Measurements from ENCODE around the gene MYL12B. TPM values are rescaled to one million over a fixed set of nuclear protein-coding genes. Genes with fewer than 3 reads are reported as not detected.

Gene MYL12B
- total RNA-seq, 1 donor from 2014 or later, result 214 TPM

- H3K27me3 ChIP-seq, result no peaks in the 10 kb centered on the region
- peaks cover 5 to 24% of the 10 kb centered on the region in 2 donors for H3K36me3 ChIP-seq
- intact Hi-C loops (cut with DNase I), result no loop called here
- TF ChIP-seq POLR2AphosphoS5 (IDR thresholded peaks at IDR 0.05; ENCODE audit: insufficient read depth in 1 of 2, low read depth in 1 of 2) (no peak), POLR2A (IDR thresholded peaks at IDR 0.05) (no peak)
- no peaks in the 10 kb centered on the region for H3K9me3 ChIP-seq
- no peak for DNase-seq (ENCODE audit: extremely low spot score in 2 of 2)
- H3K27ac ChIP-seq, result peak overlapping the region; percentile 22
- no peak overlapping the region for H3K4me3 ChIP-seq
- H3K4me1 ChIP-seq, result peaks cover 43% of the 10 kb centered on the region
Measured at GRCh38 chr18:3250237-3251107, 11.5 kb upstream of the MYL12B start.

- Histone ChIP-seq H3K27ac (no peak overlapping the region), H3K4me3 (no peak overlapping the region), H3K36me3 (peaks cover 5 to 33% of the 10 kb centered on the region in 2 donors), H3K27me3 (no peaks in the 10 kb centered on the region), H3K9me3 (no peaks in the 10 kb centered on the region), H3K4me1 (peaks cover 34% of the 10 kb centered on the region)
- DNase-seq (ENCODE audit: extremely low spot score in 2 of 2), result no peak
- no peak for TF ChIP-seq POLR2A (IDR thresholded peaks at IDR 0.05)
- no peak for TF ChIP-seq POLR2AphosphoS5 (IDR thresholded peaks at IDR 0.05; ENCODE audit: insufficient read depth in 1 of 2, low read depth in 1 of 2)
- TF ChIP-seq CTCF (IDR thresholded peaks at IDR 0.05), result no peak
- intact Hi-C loops (cut with DNase I), result no loop called here
Measured at GRCh38 chr18:3251249-3251962, 10.5 kb upstream of the MYL12B start.

- Histone ChIP-seq H3K4me3 (no peak overlapping the region), H3K9me3 (no peaks in the 10 kb centered on the region), H3K27me3 (no peaks in the 10 kb centered on the region), H3K4me1 (peaks cover 34% of the 10 kb centered on the region), H3K27ac (no peak overlapping the region), H3K36me3 (peaks cover 5 to 36% of the 10 kb centered on the region in 2 donors)
- no peak for DNase-seq (ENCODE audit: extremely low spot score in 2 of 2)
- TF ChIP-seq POLR2A (IDR thresholded peaks at IDR 0.05) (no peak), CTCF (IDR thresholded peaks at IDR 0.05) (no peak), POLR2AphosphoS5 (IDR thresholded peaks at IDR 0.05; ENCODE audit: insufficient read depth in 1 of 2, low read depth in 1 of 2) (no peak)
- intact Hi-C loops (cut with DNase I), result no loop called here
Measured at GRCh38 chr18:3251963-3252277, 10.0 kb upstream of the MYL12B start.

- no peaks in the 10 kb centered on the region for H3K9me3 ChIP-seq
- intact Hi-C loops (cut with DNase I), result no loop called here
- H3K27ac ChIP-seq, result no peak overlapping the region
- H3K36me3 ChIP-seq, result peaks cover 5 to 45% of the 10 kb centered on the region in 2 donors
- DNase-seq (ENCODE audit: extremely low spot score in 2 of 2), result no peak
- no peak for TF ChIP-seq POLR2A (IDR thresholded peaks at IDR 0.05)
- no peak for TF ChIP-seq CTCF (IDR thresholded peaks at IDR 0.05)
- TF ChIP-seq POLR2AphosphoS5 (IDR thresholded peaks at IDR 0.05; ENCODE audit: insufficient read depth in 1 of 2, low read depth in 1 of 2), result no peak
- no peaks in the 10 kb centered on the region for H3K27me3 ChIP-seq
- H3K4me1 ChIP-seq, result peaks cover 34% of the 10 kb centered on the region
- H3K4me3 ChIP-seq, result no peak overlapping the region
Measured at GRCh38 chr18:3252843-3253242, 9.1 kb upstream of the MYL12B start.

- DNase-seq (ENCODE audit: extremely low spot score in 2 of 2), result no peak
- intact Hi-C loops (cut with DNase I), result no loop called here
- TF ChIP-seq POLR2AphosphoS5 (IDR thresholded peaks at IDR 0.05; ENCODE audit: insufficient read depth in 1 of 2, low read depth in 1 of 2) (no peak), CTCF (IDR thresholded peaks at IDR 0.05) (no peak), POLR2A (IDR thresholded peaks at IDR 0.05) (no peak)
- Histone ChIP-seq H3K4me3 (no peak overlapping the region), H3K4me1 (peaks cover 23% of the 10 kb centered on the region), H3K9me3 (no peaks in the 10 kb centered on the region), H3K27ac (no peak overlapping the region), H3K27me3 (no peaks in the 10 kb centered on the region), H3K36me3 (peaks cover 5 to 54% of the 10 kb centered on the region in 2 donors)
Measured at GRCh38 chr18:3254725-3255124, 7.2 kb upstream of the MYL12B start.
